Ecto neural progenitor cell (in vitro differentiated cells): Measurements from ENCODE around the gene GID8.
"Not testable (repeated sequence)": the region's sequence is repeated elsewhere in the genome, so short reads cannot be mapped to it uniquely, and the experiment has no call there.

ENCODE experiments used
- DNase-seq: peaks from one replicate; pipeline ENCODE4 v3.0.0-alpha.2; 2018; ENCODE audit warnings: low spot score

Gene GID8

GRCh38 chr20:62958388-62959100 lies 20.6 kb downstream of the GID8 start:
- no peak for DNase-seq

- no peak for DNase-seq
Observed at GRCh38 chr20:62959101-62959971, 21.4 kb downstream of the GID8 start.

GRCh38 chr20:62959998-62960436 lies 22.1 kb downstream of the GID8 start:
- no peak for DNase-seq

- DNase-seq, result not testable (repeated sequence)
Observed at GRCh38 chr20:62960446-62961309, 22.7 kb downstream of the GID8 start.

GRCh38 chr20:62961310-62961783 lies 23.4 kb downstream of the GID8 start:
- DNase-seq, result peak; percentile 81

GRCh38 chr20:62961799-62962198 lies 23.9 kb downstream of the GID8 start:
- DNase-seq, result no peak

GRCh38 chr20:62962221-62962879 lies 24.4 kb downstream of the GID8 start:
- DNase-seq, result no peak

GRCh38 chr20:62962891-62963613 lies 25.1 kb downstream of the GID8 start:
- DNase-seq, result no peak

- no peak for DNase-seq
Observed at GRCh38 chr20:62963614-62964397, 25.9 kb downstream of the GID8 start.

- DNase-seq, result no peak
Observed at GRCh38 chr20:62964700-62965099, 26.8 kb downstream of the GID8 start.

GRCh38 chr20:62965363-62965771 lies 27.4 kb downstream of the GID8 start:
- DNase-seq, result no peak

- DNase-seq, result no peak
Observed at GRCh38 chr20:62966212-62967148, 28.5 kb downstream of the GID8 start.

GRCh38 chr20:62967149-62967501 lies 29.2 kb downstream of the GID8 start:
- DNase-seq, result no peak

- no peak for DNase-seq
Observed at GRCh38 chr20:62967628-62968351, 29.8 kb downstream of the GID8 start.

GRCh38 chr20:62968378-62969178 lies 30.6 kb downstream of the GID8 start:
- no peak for DNase-seq

- no peak for DNase-seq
Observed at GRCh38 chr20:62969179-62969760, 31.3 kb downstream of the GID8 start.

- no peak for DNase-seq
Observed at GRCh38 chr20:62969939-62970306, 32.0 kb downstream of the GID8 start.
